ENCODE data around the gene UAP1L1.

UAP1L1 gene

GRCh38 chr9:137052293-137052692 is 25.0 kb upstream of the UAP1L1 start:
- H3K27me3 ChIP-seq (ENCODE audit: insufficient read depth, poor library complexity, severe bottlenecking), result peaks cover 46% of the 10 kb centered on the region
- H3K27ac ChIP-seq (replicated peaks), result no peak overlapping the region
- H3K4me3 ChIP-seq (replicated peaks; ENCODE audit: insufficient read depth, low read length), result no peak overlapping the region
- TF ChIP-seq CTCF (IDR thresholded peaks at IDR 0.05; ENCODE audit: insufficient read depth, low read length) (no peak), GABPA (IDR thresholded peaks at IDR 0.05; ENCODE audit: low read depth) (no peak), SPI1 (IDR thresholded peaks at IDR 0.05; ENCODE audit: borderline replicate concordance, low read depth) (no peak), REST (IDR thresholded peaks at IDR 0.05; ENCODE audit: insufficient replicate concordance, low read depth) (no peak), POLR2AphosphoS5 (IDR thresholded peaks at IDR 0.05; ENCODE audit: low read depth) (no peak)
- no peak for DNase-seq (ENCODE audit: low read depth in 1 of 2, low spot score in 1 of 2)

GRCh38 chr9:137052998-137053943 is 24.0 kb upstream of the UAP1L1 start:
- H3K4me3 ChIP-seq (replicated peaks; ENCODE audit: insufficient read depth, low read length), result no peak overlapping the region
- no peak overlapping the region for H3K27ac ChIP-seq (replicated peaks)
- peaks cover 38% of the 10 kb centered on the region for H3K27me3 ChIP-seq (ENCODE audit: insufficient read depth, poor library complexity, severe bottlenecking)
- DNase-seq (ENCODE audit: low read depth in 1 of 2, low spot score in 1 of 2), result no peak
- no peak for TF ChIP-seq SPI1 (IDR thresholded peaks at IDR 0.05; ENCODE audit: borderline replicate concordance, low read depth)
- TF ChIP-seq CTCF (IDR thresholded peaks at IDR 0.05; ENCODE audit: insufficient read depth, low read length), result no peak
- TF ChIP-seq POLR2AphosphoS5 (IDR thresholded peaks at IDR 0.05; ENCODE audit: low read depth), result no peak
- TF ChIP-seq REST (IDR thresholded peaks at IDR 0.05; ENCODE audit: insufficient replicate concordance, low read depth), result no peak
- TF ChIP-seq GABPA (IDR thresholded peaks at IDR 0.05; ENCODE audit: low read depth), result no peak

GRCh38 chr9:137053944-137054931 is 23.1 kb upstream of the UAP1L1 start, which contains the start of gene ENTPD2:
Gene ENTPD2 (minus strand): TSS chr9:137054061. CDS start chr9:137053997, 64 bp downstream.
- no peak within 1 kb of the TSS for H3K27ac ChIP-seq (replicated peaks)
- H3K4me3 ChIP-seq (replicated peaks; ENCODE audit: insufficient read depth, low read length), result no peak within 1 kb of the TSS
- H3K27me3 ChIP-seq (ENCODE audit: insufficient read depth, poor library complexity, severe bottlenecking), result peaks cover 34% of the 10 kb centered on the region
- TF ChIP-seq SPI1 (IDR thresholded peaks at IDR 0.05; ENCODE audit: borderline replicate concordance, low read depth) (no peak), REST (IDR thresholded peaks at IDR 0.05; ENCODE audit: insufficient replicate concordance, low read depth) (no peak), POLR2AphosphoS5 (IDR thresholded peaks at IDR 0.05; ENCODE audit: low read depth) (no peak), CTCF (IDR thresholded peaks at IDR 0.05; ENCODE audit: insufficient read depth, low read length) (no peak), GABPA (IDR thresholded peaks at IDR 0.05; ENCODE audit: low read depth) (no peak)
- DNase-seq (ENCODE audit: low read depth in 1 of 2, low spot score in 1 of 2), result no peak

Measured in HL-60 (cell line).